Stromal cell of bone marrow (primary cell): ENCODE measurements around the gene NLRP6.
A peak's percentile ranks its signal among the peaks of the same experiment; 100 is the strongest.

Source experiments
- DNase-seq: peaks from one replicate; pipeline ENCODE4 v3.0.0-alpha.2; 2012; ENCODE audit warnings: low read depth

NLRP6 gene

GRCh38 chr11:293852-294661 is 15.8 kb downstream of the NLRP6 start:
- no peak for DNase-seq

- no peak for DNase-seq
Measured at GRCh38 chr11:294780-295179, 16.6 kb downstream of the NLRP6 start.

GRCh38 chr11:295351-296170 is 17.4 kb downstream of the NLRP6 start:
- no peak for DNase-seq

GRCh38 chr11:296171-297050 is 18.2 kb downstream of the NLRP6 start:
- no peak for DNase-seq

DNA sequence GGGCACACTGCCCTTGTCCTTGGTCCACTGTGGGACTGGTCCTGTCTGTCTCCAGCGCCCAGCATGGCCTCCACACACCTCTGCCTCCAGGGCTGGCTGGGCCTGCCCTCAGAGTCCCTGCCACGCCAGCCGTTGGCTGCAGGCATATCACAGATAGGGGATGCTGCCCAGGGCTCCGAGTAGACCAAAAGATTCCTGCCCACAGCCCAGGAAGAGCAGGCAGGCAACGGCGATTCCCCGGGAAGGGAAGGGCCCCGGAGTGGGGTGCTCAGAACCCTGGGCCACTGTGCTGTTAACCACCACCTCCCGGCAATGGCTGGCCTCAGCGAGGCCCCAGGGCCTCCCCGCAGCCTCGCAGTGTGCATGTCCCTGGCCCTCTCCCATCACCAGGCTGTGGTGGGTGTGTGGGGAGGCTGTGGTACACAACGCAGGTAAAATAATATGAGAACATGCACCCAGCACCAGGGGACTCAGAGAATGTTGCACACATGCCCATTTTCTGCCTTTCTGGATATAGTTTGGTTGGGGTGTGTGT is 18.9 kb downstream of the NLRP6 start:
- no peak for DNase-seq

DNA sequence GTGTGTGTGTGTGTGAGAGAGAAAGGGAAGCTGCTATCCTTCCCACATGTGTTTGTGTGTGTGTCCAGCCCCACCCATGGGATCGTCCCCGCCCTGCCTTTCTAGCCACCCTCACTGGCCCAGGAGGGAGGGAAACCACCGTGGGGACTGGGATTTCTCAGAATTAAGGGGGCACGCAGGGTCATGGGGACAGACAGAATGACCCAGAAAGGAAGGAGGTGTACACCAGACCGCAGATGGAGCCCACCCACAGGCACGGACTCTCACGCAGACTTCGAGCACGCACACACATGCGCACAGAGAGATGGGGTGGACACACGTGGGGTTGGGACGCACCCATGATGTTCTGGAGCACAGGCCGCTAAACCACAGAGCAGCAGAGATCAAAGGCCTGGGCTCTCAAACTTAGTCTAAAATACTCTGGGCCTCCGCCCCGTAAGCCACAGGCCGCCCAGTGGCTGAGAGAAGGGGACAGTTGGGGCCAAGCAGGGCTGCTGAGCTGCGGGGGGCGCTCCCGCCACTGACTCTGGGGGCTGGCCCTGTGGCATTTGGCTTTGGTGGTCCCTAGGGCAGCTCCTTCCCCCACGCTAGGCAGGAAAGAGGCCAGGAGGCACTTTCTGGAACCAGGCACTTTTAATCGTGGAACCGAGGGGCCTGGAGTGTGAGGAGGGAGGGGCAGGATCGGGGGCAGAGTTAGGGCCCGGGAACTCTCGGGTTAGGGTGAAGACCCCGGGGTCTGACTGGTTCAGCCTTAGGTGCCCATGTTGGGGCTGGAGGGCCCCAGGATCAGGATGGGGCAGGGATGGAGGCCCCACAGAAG is 19.6 kb downstream of the NLRP6 start:
- DNase-seq: no peak

DNA sequence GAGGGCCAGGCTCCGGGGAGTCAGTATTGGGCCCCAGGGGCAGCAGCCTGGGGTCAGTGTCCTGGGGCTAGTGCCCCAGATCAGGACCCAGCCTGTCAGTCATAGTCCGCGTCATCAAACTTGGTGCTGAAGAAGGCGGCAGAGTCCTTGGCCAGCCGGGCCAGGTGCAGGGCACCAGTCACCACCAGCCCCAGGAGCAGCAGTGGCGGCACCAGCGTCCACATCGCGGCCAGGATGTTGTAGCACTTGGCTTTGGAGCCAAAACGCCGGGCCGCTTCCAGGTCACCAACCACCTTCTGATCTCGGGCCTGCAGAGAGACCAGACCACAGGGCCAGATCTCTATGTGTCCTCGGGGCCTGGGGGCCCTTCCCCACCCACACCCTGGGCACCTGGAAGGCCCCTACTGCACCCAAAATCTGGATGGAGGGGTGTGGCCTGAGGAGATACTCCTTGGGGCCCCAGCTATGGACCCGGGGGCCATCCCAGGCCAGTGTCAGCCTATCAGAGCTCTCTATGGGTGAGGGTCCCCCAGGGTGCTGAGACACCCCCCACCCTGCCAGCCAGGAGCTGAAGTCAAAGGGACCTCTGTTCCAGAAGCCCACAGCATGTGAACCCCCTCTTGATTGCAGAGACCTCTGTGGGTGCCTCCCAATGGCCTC is 20.3 kb downstream of the NLRP6 start:
- no peak for DNase-seq

GRCh38 chr11:299081-299891 is 21.1 kb downstream of the NLRP6 start, which contains the start of gene IFITM5:
IFITM5 (minus strand) TSS chr11:299526; CDS start chr11:299490, 36 bp downstream.
- no peak for DNase-seq

GRCh38 chr11:299951-300735 is 21.9 kb downstream of the NLRP6 start:
- no peak for DNase-seq

DNA sequence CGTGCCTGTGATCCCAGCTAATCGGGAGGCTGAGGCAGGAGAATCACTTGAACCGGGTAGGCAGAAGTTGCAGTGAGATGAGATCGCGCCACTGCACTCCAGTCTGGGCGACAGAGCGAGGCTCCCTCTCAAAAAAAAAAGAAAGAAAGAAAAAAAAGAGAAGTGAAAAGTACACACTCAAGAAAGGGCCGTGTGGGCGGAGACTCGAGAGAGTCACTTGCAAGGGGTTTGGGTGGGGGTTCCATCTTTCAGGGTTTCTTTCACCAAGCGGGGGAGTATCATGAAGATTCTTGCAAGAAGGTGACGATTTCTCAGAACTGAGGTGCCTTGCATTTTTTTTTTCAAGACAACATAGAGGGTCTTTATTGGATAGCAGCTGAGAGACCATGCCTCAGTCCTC is 25.2 kb downstream of the NLRP6 start:
- DNase-seq: no peak

DNA sequence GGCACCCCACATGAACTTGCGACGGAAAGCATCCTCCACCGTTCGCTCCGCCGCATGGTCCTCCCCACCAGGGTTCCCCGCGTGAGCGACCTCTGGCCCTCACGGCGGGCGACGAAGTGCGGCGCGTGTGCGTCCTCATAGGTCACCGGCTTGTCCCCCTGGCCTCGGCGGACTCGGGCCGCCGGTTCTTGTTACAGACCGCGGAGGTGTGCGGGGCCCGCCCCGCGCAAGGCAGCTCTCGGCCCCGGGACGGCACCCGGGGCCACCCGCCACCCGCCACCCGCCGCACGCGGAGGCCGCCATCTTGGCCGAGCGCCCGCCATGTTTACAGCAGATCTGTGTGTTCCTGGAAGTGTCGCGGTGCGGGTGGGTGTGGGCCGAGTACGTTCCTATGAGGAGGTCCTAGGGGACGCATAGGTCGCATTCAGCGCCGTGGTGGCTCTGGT is 25.9 kb downstream of the NLRP6 start:
- no peak for DNase-seq

DNA sequence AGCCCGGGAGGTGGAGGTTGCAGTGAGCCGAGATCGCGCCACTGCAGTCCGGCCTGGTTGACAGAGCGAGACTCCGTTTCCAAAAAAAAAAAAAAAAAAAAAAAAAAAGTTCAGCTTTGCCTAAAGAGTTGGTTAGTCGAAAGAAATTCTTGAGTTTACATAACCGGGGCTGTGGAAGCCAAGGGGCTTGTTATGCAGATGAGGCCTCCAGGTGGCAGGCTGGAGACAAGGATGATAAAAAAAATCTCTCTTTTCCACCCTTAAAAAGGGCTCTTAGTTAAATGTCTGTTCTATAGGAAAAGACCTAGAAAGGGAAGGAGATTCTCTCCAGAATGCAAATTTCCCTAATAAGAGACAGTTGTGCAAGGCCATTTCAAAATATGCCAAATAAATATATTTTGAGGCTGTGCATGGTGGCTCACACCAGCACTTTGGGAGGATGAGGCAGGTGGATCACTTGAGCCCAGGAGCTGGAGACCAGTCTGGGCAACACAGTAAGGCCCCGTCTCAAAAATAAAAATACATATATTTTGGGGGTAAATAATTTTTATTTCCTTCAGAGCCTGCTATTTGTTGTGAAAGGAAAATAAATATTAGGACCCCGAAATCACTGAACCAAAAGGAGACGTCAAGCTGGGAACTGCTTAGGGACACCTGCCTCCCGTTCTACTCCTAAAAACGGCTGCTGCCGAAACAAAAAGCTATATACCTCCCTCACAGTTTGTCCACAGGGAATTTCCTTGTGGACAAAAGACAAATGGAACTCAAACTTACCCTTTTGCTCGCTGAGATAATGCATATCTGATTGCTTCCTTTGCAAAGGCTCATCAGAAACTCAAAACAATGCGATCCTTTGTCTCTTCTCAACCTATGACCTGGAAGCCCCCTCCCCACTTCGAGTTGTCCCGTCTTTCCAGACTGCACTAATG is 27.0 kb downstream of the NLRP6 start:
- peak; percentile 62 for DNase-seq

GRCh38 chr11:305844-306211 is 27.6 kb downstream of the NLRP6 start:
- DNase-seq: no peak

DNA sequence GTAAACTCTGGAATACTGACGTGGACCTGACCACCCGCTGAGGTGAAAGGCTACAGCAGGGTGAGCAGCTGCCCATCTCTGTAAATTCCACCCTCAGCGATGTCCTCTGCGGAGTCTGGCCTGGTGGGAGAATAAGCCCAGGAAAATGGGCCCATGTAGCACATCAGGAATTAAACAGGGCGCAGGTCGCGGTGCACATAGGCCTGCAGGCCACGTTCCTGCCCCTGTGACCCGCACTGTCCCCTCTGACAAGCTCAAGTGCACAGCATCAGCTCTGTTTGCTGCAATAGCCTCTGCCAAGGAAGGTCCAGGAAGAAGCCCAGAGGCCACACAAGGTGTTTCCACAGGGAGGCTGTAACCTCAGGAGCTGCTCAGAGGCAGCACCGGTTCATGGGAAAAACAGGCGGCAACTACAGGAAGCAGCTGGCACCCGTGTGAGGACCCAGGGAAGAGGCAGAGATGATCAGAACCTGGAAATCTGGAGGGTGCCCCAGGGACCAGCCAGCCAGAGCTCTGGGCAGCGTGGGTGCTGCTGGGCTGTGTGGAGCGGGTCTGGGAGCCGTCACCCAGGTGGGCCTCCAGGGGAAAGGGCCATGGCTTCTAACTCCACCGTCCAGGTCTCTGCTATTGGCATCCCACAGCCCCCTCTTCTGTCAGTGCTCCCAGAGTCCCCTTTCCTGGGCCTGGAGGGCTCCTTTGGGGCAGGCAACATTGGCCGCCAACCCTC is 28.6 kb downstream of the NLRP6 start:
- DNase-seq: no peak

GRCh38 chr11:307766-308708 is 29.8 kb downstream of the NLRP6 start, which contains the start of gene IFITM2:
IFITM2 (plus strand) TSS chr11:307816; CDS start chr11:308193, 377 bp downstream.
- DNase-seq: peak; percentile 79
